Activated gamma-delta T cell (primary cell): Measurements from ENCODE around the gene GLA.
A peak's percentile ranks its signal among the peaks of the same experiment; 100 is the strongest.

Experiments used
- DNase-seq: peaks from one replicate; lab custom pipeline; 2025; lab: John Stamatoyannopoulos, UW

The GLA gene

GRCh38 chrX:101357166-101357795 is 50.4 kb downstream of the GLA start:
- no peak for DNase-seq

GRCh38 chrX:101349193-101349562 is 58.5 kb downstream of the GLA start:
- DNase-seq, result no peak

GRCh38 chrX:101348452-101349192 is 59.1 kb downstream of the GLA start, which contains the start of gene TIMM8A:
Gene TIMM8A (minus strand): TSS chrX:101348742. CDS start chrX:101348664, 78 bp downstream.
- DNase-seq, result peak; percentile 58

GRCh38 chrX:101347859-101348451 is 59.8 kb downstream of the GLA start:
- DNase-seq, result no peak
